Duodenal mucosa (tissue), 2 donors: Measurements from ENCODE around the gene NSUN4.

Experiments
- H3K27ac ChIP-seq: one replicate; pipeline ENCODE4 v1.7.0; 2013; ENCODE audit warnings: low read depth, low read length
- H3K27me3 ChIP-seq, 2 donors: one replicate each; pipeline ENCODE4 v1.7.0; 2013; ENCODE audit warnings: low read length in 2 of 2, control low read depth in 1 of 2; ENCODE audit not compliant: insufficient read depth in 2 of 2, control insufficient read depth in 1 of 2
- H3K36me3 ChIP-seq, 2 donors: one replicate each; pipeline ENCODE4 v1.7.0; 2013; ENCODE audit warnings: low read length in 2 of 2, control low read depth in 1 of 2; ENCODE audit not compliant: insufficient read depth in 2 of 2, control insufficient read depth in 1 of 2
- H3K4me1 ChIP-seq, 2 donors: one replicate each; pipeline ENCODE4 v1.7.0; 2013; ENCODE audit warnings: low read length in 2 of 2, control low read depth in 1 of 2; ENCODE audit not compliant: insufficient read depth in 2 of 2, control insufficient read depth in 1 of 2
- H3K4me3 ChIP-seq, 2 donors: one replicate each; pipeline ENCODE4 v1.7.0; 2013; ENCODE audit warnings: low read length in 2 of 2, low read depth in 1 of 2
- H3K9ac ChIP-seq, 2 donors: one replicate each; pipeline ENCODE4 v1.7.0; 2013; ENCODE audit warnings: low read length in 2 of 2, low read depth in 1 of 2
- H3K9me3 ChIP-seq, 2 donors: one replicate each; pipeline ENCODE4 v1.7.0; 2013; ENCODE audit warnings: low read length in 2 of 2, control low read depth in 1 of 2; ENCODE audit not compliant: control insufficient read depth in 1 of 2

Gene NSUN4

DNA sequence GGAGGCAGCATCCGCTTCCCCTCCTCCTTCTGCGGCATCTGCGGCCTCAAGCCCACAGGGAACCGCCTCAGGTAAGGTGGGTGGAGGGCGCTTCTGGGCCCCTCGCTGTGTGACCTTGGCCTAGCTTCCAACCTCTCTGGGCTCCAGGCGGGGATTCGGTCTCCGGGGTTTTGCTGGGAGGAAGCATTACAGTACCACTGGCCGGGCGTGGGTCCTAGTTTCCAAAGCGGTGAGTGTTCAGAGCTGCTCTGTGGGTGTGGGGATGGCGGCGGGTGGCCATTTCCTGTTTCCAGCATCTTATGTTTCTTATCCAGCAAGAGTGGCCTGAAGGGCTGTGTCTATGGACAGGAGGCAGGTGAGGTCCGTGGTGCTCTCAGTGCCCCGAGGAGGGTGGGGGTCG, 65.1 kb downstream of the NSUN4 start:
- no peak overlapping the region for H3K9ac ChIP-seq
- H3K27ac ChIP-seq, result no peak overlapping the region
- no peak overlapping the region for H3K4me3 ChIP-seq

GRCh38 chr1:46406881-46407608, 66.4 kb downstream of the NSUN4 start:
- Histone ChIP-seq H3K9ac (no peak overlapping the region), H3K9me3 (no peaks in the 10 kb centered on the region), H3K27ac (no peak overlapping the region), H3K36me3 (peaks cover 5 to 49% of the 10 kb centered on the region in 2 donors), H3K4me1 (peaks cover 11 to 14% of the 10 kb centered on the region in 2 donors), H3K4me3 (no peak overlapping the region), H3K27me3 (no peaks in the 10 kb centered on the region)

More for the DNA sequence above, 65.1 kb downstream of the NSUN4 start:
- peaks cover 19 to 24% of the 10 kb centered on the region in 2 donors for H3K4me1 ChIP-seq
- H3K36me3 ChIP-seq, result peaks cover 5 to 41% of the 10 kb centered on the region in 2 donors
- no peaks in the 10 kb centered on the region for H3K27me3 ChIP-seq
- H3K9me3 ChIP-seq, result no peaks in the 10 kb centered on the region

- no peaks in the 10 kb centered on the region for H3K27me3 ChIP-seq
- H3K9ac ChIP-seq, result no peak overlapping the region
- no peak overlapping the region for H3K27ac ChIP-seq
- no peak overlapping the region for H3K4me3 ChIP-seq
- H3K9me3 ChIP-seq, result no peaks in the 10 kb centered on the region
- peaks cover 8 to 11% of the 10 kb centered on the region in 2 donors for H3K4me1 ChIP-seq
- H3K36me3 ChIP-seq, result peaks cover 5 to 51% of the 10 kb centered on the region in 2 donors
Observed at GRCh38 chr1:46407636-46408035, 67.0 kb downstream of the NSUN4 start.

GRCh38 chr1:46408356-46409062, 67.9 kb downstream of the NSUN4 start:
- no peaks in the 10 kb centered on the region for H3K9me3 ChIP-seq
- no peak overlapping the region for H3K4me3 ChIP-seq
- H3K27ac ChIP-seq, result no peak overlapping the region
- peaks cover 5 to 58% of the 10 kb centered on the region in 2 donors for H3K36me3 ChIP-seq
- peaks cover 8 to 11% of the 10 kb centered on the region in 2 donors for H3K4me1 ChIP-seq
- no peak overlapping the region for H3K9ac ChIP-seq
- no peaks in the 10 kb centered on the region for H3K27me3 ChIP-seq

DNA sequence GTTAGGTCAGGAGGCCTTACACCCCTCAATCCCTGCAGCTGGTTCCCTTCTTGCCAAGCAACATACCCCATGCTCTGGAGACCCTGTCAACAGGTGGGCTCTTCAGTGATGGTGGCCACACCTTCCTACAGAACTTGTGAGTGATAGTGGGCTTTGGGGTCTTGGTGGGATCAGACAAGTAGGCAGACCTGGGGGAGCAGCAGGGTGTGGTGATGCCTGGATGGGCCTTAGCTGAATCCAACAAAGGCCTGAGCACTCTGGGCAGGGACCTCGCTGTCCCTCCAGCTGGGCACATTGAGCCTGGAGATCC, 68.4 kb downstream of the NSUN4 start:
- Histone ChIP-seq H3K9ac (no peak overlapping the region), H3K4me1 (peaks cover 8 to 11% of the 10 kb centered on the region in 2 donors), H3K9me3 (no peaks in the 10 kb centered on the region), H3K36me3 (peaks cover 5 to 58% of the 10 kb centered on the region in 2 donors), H3K4me3 (no peak overlapping the region), H3K27me3 (no peaks in the 10 kb centered on the region), H3K27ac (no peak overlapping the region)

DNA sequence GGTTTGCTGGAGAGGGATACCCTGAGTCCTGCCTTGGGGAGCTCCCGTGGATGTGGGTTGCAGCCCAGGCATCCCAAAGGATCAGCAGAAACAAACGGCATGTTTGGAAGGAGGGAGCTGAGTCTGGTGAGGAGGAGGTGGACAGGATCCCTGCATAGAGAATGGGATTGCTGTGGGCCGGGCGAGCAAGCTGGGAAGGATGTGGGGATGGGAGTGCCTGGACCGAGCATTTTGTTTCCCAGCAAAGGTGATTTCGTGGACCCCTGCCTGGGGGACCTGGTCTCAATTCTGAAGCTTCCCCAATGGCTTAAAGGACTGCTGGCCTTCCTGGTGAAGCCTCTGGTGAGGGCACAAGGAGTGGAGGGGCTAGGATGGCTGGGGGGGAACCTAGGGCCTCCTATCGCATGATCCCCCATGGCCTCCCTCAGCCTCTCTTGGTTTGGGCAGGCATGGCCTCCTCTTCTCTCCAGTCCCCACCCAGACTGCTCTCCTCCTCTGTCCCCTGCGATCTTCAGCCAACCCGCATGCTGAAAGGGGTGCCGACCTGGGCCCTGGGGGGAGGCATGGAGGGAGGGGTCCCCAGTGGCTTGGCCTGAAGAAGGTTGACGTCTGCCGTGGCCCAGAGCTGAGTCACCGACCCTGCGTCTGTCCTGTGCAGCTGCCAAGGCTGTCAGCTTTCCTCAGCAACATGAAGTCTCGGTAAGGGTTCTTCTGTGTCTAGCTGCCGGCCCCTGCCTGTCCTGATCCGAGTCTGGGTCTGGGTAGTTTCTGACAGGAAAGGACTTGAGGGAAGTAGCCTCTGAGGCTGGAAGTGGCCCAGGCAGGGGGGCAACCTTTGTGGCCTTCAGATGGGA, 69.8 kb downstream of the NSUN4 start:
- Histone ChIP-seq H3K4me1 (peaks cover 3 to 5% of the 10 kb centered on the region in 2 donors), H3K4me3 (no peak overlapping the region), H3K9me3 (no peaks in the 10 kb centered on the region), H3K27ac (no peak overlapping the region), H3K9ac (no peak overlapping the region), H3K27me3 (no peaks in the 10 kb centered on the region), H3K36me3 (peaks cover 5 to 52% of the 10 kb centered on the region in 2 donors)

GRCh38 chr1:46411010-46411405, 70.4 kb downstream of the NSUN4 start:
- Histone ChIP-seq H3K9ac (no peak overlapping the region), H3K9me3 (no peaks in the 10 kb centered on the region), H3K4me1 (peaks cover 3% of the 10 kb centered on the region in 2 donors), H3K27me3 (no peaks in the 10 kb centered on the region), H3K27ac (no peak overlapping the region), H3K36me3 (peaks cover 5 to 52% of the 10 kb centered on the region in 2 donors), H3K4me3 (no peak overlapping the region)
